GM21737 (cell line): ENCODE measurements around the gene ZFAND6.
"Not testable (repeated sequence)": the region's sequence is repeated elsewhere in the genome, so short reads cannot be mapped to it uniquely, and the experiment has no call there.

Experiments used
- ATAC-seq: cut with Tn5 transposase; IDR thresholded peaks from one replicate; pipeline ENCODE4 v1.9.1; 2021; ENCODE audit warnings: mild to moderate bottlenecking, moderate library complexity; ENCODE audit not compliant: unreplicated experiment

ZFAND6 gene

DNA sequence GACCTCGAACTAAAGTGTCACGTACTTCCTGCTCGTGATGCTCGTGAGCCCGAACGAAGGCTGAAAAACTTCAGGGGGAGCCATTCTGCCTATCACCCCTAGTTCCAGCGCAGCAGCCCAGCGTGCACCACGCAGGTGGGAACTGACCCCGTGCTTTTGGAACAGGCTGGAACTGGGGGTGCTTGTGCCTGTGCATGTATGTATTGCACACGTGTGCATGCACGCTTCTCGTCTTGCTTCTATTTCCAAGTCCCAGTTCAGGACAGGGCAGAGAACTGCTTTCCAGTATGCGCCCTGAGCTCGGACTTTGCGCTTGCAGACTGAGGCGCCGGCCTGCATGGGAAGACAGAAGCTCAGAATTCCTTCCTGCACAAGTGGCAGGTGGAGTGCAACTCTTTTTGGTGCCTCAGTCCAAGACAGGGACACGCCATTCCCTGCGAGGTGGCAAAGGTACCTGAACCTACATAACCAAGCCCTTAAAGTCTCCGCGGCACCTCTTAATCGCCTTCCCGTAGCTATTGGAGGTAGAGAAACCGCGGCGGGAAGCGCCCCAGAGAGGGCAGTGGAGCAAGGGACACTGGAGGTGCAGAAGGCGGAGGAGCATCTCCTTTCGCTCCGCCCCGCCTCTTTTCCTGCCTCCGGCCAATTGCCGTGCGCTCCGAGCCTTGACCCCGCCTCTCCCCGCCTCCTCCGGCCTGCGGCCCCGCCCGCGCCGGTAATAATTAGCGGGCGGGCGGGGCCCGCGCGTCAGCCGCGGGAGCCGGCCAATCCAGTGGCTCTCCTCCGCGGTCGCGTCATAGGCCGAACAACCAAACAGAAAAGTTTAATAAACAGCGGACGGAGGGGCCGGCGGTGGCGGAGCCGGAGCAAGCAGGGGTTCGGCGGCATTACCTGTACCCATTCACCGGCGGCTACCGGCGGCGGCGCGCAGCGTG, at the start of gene ZFAND6:
TSS of gene ZFAND6 (plus strand) at position 826 of the 935 bp plus-strand sequence. CDS start 60,669 bp downstream, outside the sequence.
- ATAC-seq: peak; percentile 79

DNA sequence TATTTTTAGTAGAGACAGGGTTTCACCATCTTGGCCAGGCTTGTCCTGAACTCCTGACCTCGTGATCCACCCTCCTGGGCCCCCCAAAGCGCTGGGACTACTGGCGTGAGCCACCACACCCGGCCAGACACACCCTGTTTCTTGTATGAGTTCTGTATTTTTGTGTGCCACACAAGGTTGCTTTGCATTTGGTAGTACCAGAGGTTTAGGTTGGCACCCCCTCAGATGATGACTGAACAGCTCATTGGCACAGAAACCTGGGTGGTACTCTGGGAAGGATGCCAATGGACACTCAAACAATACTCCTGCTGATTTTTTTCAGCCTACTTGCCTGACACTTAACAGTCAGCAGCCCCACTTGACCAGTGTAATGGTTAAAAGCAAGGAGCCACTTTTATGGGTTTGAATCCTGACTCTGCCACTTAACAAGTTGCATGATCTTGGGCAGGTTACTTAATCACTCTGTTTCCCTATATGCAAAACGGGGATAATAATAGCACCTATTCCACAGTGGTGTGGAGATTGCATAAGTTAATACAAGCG, 49.3 kb upstream of the ZFAND6 start:
- ATAC-seq: no peak

GRCh38 chr15:80011041-80011523, 48.4 kb upstream of the ZFAND6 start:
- not testable (repeated sequence) for ATAC-seq

DNA sequence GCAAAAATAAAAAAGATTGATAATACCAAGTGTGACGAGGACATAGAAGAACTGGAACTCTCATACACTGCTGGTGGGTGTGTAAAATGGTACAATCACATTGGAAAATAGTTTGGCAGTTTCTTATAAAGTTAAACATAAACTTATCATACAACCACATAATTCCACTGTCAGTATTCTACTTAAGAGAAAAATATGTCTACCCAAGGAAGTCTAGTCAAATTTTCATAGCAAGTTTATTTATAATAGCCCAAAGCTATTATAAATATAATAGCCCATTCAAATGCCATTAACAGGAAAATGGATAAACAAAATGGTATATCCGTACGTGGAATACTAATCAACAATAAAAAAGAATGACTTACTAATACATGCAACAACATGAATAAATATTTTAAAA, 47.9 kb upstream of the ZFAND6 start:
- no peak for ATAC-seq

- ATAC-seq: no peak
These were observed 47.3 kb upstream of the ZFAND6 start for GRCh38 chr15:80012060-80012726.

- not testable (repeated sequence) for ATAC-seq
These were observed 45.3 kb upstream of the ZFAND6 start for GRCh38 chr15:80014186-80014585.

DNA sequence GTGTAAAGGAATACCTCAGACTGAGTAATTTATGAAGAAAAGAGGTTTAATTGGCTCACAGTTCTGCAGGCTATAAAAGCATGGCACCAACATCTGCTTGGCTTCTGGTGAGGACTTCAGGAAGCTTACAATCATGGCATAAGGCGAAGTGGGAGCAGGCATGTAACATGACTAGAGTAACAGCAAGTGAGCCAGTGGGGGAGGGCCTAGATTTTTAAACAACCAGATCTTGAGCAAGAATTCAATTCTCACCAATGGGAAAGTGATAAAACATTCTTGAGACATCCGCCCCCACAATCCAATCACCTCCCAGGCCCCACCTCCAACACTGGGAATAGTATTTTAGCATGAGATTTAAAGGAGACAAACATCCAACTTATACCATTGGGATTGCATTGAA, 44.3 kb upstream of the ZFAND6 start:
- no peak for ATAC-seq

DNA sequence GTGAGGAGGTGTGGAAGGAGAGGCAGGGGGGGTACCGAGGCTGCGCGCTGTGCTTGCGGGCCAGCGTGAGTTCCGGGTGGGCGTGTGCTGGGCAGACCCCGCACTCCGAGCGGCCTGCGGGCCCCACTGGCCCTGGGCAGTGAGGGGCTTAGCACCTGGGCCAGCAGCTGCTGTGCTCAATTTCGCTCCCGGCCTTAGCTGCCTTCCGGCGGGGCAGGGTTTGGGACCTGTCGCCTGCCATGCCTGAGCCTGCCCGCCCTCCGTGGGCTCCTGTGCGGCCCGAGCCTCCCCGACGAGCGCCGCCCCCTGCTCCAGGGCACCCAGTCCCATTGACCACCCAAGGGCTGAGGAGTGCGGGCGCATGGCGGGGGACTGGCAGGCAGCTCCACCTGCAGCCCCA, 43.0 kb upstream of the ZFAND6 start:
- ATAC-seq: not testable (repeated sequence)

DNA sequence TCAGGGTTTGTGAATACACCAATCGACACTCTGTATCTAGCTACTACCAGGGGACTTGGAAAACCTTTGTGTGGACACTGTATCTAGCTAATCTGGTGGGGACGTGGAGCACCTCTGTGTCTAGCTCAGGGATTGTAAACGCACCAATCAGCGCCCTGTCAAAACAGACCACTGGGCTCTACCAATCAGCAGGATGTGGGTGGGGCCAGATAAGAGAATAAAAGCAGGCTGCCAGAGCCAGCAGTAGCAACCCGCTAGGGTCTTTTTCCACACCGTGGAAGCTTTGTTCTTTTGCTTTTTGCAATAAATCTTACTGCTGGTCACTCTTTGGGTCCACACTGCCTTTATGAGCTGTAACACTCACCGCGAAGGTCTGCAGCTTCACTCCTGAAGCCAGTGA, 42.3 kb upstream of the ZFAND6 start:
- ATAC-seq: not testable (repeated sequence)

GRCh38 chr15:80019168-80019745, 40.2 kb upstream of the ZFAND6 start:
- ATAC-seq: no peak

- ATAC-seq: not testable (repeated sequence)
These were observed 39.3 kb upstream of the ZFAND6 start for GRCh38 chr15:80020149-80020548.

- no peak for ATAC-seq
These were observed 38.7 kb upstream of the ZFAND6 start for GRCh38 chr15:80020731-80021130.

- no peak for ATAC-seq
These were observed 33.2 kb upstream of the ZFAND6 start for GRCh38 chr15:80026310-80026709.

DNA sequence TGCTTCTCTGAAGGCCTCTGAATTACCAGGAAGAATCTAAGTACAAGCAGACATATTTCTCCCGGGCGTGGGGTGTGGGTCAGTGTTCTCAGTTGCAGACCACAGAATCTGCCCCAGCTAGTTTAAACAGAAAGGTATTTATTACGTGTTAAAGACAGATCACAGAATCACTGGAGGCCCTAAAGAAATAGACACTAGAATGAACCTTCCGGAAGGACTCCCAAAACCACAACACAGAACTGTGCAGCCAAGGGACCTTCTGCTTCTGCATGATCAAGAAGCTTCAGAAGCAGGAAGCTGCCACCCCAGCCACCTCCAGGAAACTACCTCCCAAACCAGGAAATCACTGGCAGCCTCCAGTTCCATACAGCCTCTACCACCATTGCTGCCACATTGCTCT, 32.7 kb upstream of the ZFAND6 start:
- ATAC-seq: no peak

- ATAC-seq: no peak
These were observed 30.5 kb upstream of the ZFAND6 start for GRCh38 chr15:80028937-80029336.

GRCh38 chr15:80031841-80032240, 27.6 kb upstream of the ZFAND6 start:
- ATAC-seq: no peak

DNA sequence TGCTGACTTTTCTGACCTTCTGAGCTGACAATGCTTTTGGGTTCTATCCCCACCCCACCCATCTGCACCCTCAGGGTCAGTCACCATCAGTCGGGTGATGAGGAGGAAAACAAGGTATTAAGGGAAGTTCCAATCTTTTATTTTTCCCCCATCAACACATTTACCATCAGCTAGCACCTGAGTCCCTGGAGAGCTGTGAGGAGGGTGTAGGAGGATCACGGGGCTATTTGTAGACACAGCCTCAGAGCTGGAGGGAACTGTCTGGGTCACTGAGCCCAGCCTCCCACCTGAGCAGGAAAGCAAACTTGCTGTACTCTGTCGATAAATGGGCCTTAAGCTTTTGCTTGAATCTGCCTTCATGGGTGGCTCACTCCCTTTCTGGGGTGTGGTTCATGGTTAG, 24.8 kb upstream of the ZFAND6 start:
- ATAC-seq: no peak

DNA sequence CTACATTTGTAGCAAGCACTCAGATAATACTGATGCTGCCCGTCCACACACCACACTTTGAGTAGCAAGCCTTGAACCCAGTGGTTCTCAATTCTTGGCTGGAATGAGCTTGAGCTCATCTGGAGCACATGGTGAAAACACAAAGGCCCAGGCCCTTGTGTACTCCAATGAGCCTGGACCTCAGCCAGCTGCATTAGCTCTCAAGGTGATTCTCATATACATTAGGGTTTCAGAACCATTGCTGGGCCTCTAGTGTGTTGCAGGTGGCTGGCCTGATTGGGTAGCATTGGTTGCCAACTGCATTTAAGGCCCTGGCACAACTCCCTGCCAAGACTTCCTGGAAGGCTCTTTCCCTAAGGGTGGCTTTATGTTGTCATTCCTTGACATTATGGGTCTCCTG, 23.4 kb upstream of the ZFAND6 start:
- ATAC-seq: no peak

DNA sequence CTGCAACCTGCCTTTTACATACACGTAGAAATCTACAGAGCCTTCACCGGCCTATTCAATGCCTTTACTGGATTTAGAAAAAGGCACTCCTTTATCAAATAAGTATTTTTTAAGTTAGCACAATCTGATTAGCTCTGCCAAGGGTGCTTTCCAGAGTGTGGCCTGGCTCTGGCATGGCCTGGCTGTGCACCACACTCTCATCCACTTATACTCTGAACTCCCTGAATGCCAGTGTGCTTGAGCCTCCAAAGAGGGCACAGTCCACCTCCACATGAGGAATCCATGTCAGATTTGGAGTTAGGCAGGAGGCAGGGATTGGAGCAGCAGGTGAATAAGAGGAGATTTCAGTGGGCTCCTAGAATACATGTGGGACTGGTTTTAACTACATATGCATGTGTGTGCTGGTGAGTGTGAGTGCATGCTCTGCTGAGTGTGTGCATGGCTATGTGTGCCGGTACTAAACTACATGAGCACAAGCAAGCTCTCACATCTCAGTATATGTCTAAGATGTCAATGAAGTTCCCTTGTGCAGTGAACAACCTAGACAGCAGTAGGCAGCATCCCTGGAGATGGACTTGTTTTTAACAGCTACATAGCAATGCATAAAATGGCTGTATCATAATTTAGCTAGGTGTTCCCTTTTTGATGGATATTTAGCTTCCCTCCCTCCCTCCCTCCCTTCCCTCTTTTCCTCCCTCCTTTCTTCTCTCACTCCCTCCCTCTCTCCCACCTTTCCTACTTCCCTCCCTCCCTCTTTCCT, 17.8 kb upstream of the ZFAND6 start:
- ATAC-seq: no peak

DNA sequence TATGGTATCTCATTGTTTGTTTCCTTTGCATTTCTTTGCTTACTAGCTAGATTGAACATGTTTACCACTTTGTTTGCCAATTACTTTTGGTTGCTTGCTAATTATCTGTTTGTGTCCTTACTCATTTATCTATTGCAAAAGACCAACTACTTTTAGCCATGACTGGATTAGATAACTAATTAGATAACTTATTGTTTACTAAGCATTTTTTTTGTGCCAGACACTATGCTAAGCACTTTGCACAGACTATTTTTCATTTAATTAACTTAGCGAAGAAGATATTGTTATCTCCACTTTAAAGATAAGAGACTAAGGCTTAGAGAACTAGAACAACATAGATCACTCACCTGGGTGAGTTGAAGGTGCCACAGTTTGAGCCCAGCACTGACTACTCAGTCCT, 16.9 kb upstream of the ZFAND6 start:
- no peak for ATAC-seq

GRCh38 chr15:80045219-80045618, 14.3 kb upstream of the ZFAND6 start:
- not testable (repeated sequence) for ATAC-seq
